ENCODE data around the gene PPFIA1. TPM values are rescaled to one million over a fixed set of nuclear protein-coding genes. Genes with fewer than 3 reads are reported as not detected.
"Not testable (repeated sequence)": the region's sequence is repeated elsewhere in the genome, so short reads cannot be mapped to it uniquely, and the experiment has no call there.

PPFIA1 gene
- total RNA-seq, 1 experiment from 2014 or later, result 20.5 TPM

DNA sequence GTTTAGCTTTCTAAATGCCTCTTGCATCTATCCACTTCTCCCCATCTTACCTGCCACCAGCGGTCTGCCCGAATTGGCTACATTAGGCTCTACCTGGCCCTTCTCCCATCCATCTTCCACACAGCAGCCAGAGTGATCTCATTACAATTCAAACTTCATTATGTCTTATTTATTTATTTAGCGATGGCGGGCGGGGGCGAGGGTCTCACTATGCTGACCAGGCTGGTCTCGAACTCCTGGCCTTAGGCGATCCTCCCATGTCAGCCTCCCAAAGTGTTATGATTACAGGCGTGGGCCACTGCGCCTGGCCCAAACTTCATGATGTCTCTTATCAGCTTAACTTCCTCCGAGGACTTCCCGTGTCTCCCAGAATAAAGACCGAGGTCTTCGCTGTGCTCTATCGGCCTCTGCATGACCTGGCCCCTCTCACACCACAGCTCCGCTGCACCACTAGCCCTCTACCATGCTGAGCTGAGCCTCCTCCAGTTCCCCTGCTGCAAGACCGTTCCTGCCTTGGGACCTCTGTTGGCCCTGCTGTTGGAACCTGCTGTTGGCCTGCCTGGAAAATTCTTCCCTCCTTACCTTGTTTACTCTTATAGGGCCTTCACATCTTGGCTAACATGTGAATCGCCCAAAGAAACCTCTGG is 127.0 kb downstream of the PPFIA1 start:
- in situ Hi-C loops (cut with HindIII; ENCODE audit: low pct_unique_long_range_greater_than_20kb, low sequenced_read_pairs), result no loop called here
- DNase-seq (ENCODE audit: low read depth), result no peak

- peak; percentile 80 for DNase-seq (ENCODE audit: low read depth)
- in situ Hi-C loops (cut with HindIII; ENCODE audit: low pct_unique_long_range_greater_than_20kb, low sequenced_read_pairs), result no loop called here
Measured at GRCh38 chr11:70397983-70398833, 127.7 kb downstream of the PPFIA1 start, which contains the start of gene CTTN. Gene CTTN, plus strand, starts transcription at chr11:70398529. Its CDS starts 8,769 bp downstream, at chr11:70407298.

DNA sequence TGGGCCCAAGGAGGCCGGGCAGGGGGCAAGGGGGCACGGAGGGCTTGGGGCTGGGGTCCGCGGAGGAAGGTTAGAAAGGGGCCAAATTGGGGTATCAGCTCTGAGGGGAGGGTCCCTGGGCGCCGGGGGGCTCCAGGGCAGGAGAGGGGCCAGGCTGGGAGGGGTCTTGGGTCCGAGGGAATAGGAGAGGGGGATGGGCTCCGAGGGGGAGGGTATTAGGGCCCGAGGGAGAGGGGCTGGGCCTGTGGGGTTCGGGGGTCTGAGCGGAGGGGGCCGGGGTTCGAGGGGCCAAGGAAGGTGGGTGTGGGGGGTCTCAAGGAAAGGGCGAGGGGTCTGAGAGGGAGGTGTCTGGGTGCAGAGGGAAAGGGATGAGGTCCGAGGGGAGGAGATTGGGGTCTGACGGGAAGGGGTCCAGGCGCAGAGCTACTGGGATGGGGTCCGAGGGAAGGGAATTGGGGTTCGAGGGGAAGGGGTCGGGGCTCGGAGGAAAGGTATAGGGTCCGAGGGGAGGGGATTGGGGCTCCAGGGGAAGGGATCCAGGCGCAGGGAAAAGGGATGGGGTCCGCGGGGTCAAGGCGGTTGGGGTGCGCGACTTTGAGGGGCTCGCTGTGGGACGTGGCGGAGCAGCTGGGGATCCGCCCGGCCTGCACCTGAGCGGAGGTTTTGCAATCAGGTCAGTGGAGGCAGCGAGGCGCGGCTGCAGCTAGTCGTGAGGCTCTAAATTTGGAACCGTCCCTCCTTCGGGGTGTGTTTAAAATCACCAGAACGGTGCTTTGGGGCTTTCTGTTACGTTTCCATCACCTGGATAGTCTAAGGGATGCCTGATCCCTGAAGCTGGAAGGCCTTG is 128.6 kb downstream of the PPFIA1 start:
- in situ Hi-C loops (cut with HindIII; ENCODE audit: low pct_unique_long_range_greater_than_20kb, low sequenced_read_pairs), result no loop called here
- DNase-seq (ENCODE audit: low read depth), result no peak

- in situ Hi-C loops (cut with HindIII; ENCODE audit: low pct_unique_long_range_greater_than_20kb, low sequenced_read_pairs), result no loop called here
- peak; percentile 87 for DNase-seq (ENCODE audit: low read depth)
Measured at GRCh38 chr11:70399681-70400112, 129.2 kb downstream of the PPFIA1 start.

- DNase-seq (ENCODE audit: low read depth), result no peak
- in situ Hi-C loops (cut with HindIII; ENCODE audit: low pct_unique_long_range_greater_than_20kb, low sequenced_read_pairs), result no loop called here
Measured at GRCh38 chr11:70400643-70401042, 130.2 kb downstream of the PPFIA1 start.

- in situ Hi-C loops (cut with HindIII; ENCODE audit: low pct_unique_long_range_greater_than_20kb, low sequenced_read_pairs), result no loop called here
- DNase-seq (ENCODE audit: low read depth), result no peak
Measured at GRCh38 chr11:70402016-70402415, 131.5 kb downstream of the PPFIA1 start.

DNA sequence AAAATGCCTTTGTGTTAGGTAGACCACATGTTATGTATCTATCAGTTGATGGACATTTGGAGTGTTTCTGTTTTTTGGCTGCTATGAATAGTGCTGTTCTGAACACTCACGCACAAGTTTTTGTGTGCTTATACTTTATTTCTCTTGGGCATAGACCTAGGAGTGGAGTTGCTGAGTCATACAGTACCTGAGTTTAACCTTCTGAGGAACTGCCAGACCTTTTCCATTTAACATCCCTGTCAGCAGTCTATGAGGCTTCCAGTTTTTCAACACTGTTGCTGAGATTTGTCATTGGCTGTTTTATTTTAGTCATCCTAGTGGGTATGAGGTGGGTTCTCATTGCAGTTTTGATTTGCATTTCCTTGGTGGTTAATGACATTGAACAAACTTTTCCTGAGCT is 132.2 kb downstream of the PPFIA1 start:
- DNase-seq (ENCODE audit: low read depth), result no peak
- in situ Hi-C loops (cut with HindIII; ENCODE audit: low pct_unique_long_range_greater_than_20kb, low sequenced_read_pairs), result no loop called here

DNA sequence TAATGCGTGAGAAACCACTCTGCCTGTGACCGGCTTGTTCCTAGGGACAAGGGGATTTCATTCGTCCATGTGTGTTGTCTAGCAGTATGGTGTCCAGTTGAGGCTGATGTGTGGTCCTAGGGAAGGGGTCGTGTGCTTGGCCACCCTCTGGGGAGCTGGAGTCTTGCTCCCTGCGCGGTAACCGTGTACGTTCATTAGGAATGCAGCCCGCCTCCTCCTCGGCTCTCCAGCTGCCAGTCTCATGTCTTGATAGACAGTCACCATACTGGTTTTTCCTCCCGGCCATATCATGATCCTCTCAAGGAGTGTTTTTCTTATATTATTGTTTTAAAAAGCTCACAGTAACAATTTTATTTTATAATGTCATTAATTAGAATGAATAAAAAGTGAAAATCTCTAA is 133.8 kb downstream of the PPFIA1 start:
- DNase-seq (ENCODE audit: low read depth), result no peak
- in situ Hi-C loops (cut with HindIII; ENCODE audit: low pct_unique_long_range_greater_than_20kb, low sequenced_read_pairs), result no loop called here

DNA sequence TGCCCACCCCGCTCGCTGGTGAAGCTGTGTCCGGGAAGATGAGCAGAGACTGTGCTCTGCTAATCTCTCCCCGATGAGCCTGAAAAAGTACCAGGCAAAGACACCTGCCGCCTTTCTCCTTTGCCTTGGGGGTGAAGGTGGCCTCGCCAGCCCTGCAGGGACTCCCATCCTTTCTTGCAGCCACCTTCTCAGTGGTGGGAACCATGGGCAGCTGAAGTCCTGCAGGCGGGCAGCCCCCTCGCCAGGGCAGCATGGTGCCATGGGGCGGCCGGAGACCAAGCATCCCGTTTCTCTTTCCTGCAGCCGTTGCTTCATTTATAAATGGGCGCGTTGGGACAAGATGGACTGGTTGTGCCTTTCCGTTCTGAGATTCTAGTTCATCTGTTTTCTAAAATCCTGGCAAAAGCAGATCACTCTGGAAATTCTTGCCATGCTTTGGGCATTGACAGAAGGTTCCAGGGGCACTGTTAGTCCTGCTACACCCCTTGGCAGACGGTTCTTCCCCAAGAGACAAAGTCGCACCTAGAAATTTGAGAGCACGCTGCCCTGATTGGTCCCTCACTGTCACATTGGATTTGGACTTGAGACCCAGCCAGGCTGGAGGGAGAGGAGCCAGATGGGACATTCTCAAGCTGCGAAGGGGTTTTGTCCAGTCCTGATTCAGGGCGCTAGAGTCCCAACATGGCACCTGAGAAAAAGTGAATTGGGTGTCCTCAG is 135.3 kb downstream of the PPFIA1 start:
- no peak for DNase-seq (ENCODE audit: low read depth)
- in situ Hi-C loops (cut with HindIII; ENCODE audit: low pct_unique_long_range_greater_than_20kb, low sequenced_read_pairs), result no loop called here

- DNase-seq (ENCODE audit: low read depth), result no peak
- in situ Hi-C loops (cut with HindIII; ENCODE audit: low pct_unique_long_range_greater_than_20kb, low sequenced_read_pairs), result no loop called here
Measured at GRCh38 chr11:70407121-70407520, 136.6 kb downstream of the PPFIA1 start.

DNA sequence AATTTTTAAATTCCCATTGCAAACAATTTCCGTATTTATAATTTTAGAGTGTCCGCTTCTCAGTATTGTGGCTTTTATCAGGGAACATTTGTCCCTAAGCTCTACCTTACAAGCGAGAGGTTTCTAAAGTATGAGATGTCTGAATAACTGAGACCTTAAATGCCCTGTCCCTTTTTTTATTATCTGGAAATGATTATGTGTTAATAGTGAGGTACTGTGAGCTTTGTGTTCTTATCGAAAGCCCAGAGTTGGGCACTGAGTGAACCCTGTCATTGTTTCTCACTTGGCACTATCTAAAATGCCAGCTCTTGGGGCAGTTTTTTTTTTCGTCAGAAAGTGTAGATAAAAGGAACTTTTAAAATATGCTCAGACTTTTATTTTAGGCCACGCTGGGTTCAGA is 137.3 kb downstream of the PPFIA1 start:
- in situ Hi-C loops (cut with HindIII; ENCODE audit: low pct_unique_long_range_greater_than_20kb, low sequenced_read_pairs), result no loop called here
- no peak for DNase-seq (ENCODE audit: low read depth)

DNA sequence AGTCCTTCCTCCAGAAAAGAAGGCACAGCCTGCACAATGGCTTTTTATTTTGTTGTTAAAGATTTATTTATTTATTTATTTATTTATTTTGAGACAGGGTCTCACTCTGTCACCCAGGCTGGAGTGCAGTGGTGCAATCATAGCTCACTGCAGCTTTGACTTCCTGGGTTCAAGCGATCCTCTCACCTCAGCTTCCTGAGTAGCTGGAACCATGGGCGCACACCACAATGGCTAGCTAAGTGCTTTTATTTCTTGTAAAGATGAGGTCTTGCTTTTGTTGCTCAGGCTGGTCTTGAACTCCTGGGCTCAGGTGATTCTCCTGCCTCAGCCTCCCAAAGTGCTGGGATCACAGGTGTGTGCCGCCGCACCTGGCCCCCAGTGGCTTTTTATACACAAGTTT is 137.8 kb downstream of the PPFIA1 start:
- DNase-seq (ENCODE audit: low read depth); in situ Hi-C loops (cut with HindIII; ENCODE audit: low pct_unique_long_range_greater_than_20kb, low sequenced_read_pairs): not testable (repeated sequence)

DNA sequence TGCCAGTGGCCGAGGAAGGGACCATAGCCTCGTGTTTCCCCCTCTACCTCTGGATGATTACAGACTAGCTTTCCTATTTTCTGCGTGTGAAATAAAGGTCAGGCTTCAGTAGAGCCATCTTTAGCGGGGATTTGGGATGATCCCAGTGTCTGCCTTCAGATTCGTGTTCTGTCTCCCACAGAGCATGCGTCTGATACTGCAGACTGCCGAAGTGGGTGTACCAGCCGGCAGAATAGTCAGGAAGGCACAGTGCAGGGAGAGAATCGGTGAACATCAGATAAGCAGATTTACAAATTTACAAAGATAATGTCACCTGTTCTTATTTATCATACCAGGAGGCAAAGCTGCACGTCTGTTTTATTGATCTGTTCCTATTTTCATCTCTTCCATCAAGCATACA is 138.9 kb downstream of the PPFIA1 start:
- in situ Hi-C loops (cut with HindIII; ENCODE audit: low pct_unique_long_range_greater_than_20kb, low sequenced_read_pairs), result no loop called here
- DNase-seq (ENCODE audit: low read depth), result no peak

DNA sequence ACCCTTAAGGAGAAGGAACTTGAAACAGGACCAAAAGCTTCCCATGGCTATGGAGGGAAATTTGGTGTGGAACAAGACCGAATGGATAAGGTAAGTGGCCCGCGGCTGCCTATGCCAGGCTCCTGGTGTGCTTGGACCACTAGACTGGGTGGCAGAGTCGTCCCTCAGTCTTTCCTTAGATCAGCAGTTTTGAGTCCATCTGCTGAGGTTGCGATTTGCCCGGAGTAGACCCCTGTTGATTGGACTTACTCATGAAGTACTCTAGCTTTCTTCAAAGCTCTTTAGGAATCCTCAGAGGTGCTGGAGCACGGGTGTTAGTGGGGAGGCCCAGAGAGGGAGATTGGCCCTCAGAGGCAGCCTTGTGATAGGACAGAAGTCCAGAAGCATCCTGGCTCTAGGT is 139.4 kb downstream of the PPFIA1 start:
- no peak for DNase-seq (ENCODE audit: low read depth)
- in situ Hi-C loops (cut with HindIII; ENCODE audit: low pct_unique_long_range_greater_than_20kb, low sequenced_read_pairs), result no loop called here

GRCh38 chr11:70410276-70411205 is 140.1 kb downstream of the PPFIA1 start:
- in situ Hi-C loops (cut with HindIII; ENCODE audit: low pct_unique_long_range_greater_than_20kb, low sequenced_read_pairs), result no loop called here

GRCh38 chr11:70411713-70412452 is 141.4 kb downstream of the PPFIA1 start:
- in situ Hi-C loops (cut with HindIII; ENCODE audit: low pct_unique_long_range_greater_than_20kb, low sequenced_read_pairs), result no loop called here
- no peak for DNase-seq (ENCODE audit: low read depth)

More at GRCh38 chr11:70410276-70411205, 140.1 kb downstream of the PPFIA1 start:
- no peak for DNase-seq (ENCODE audit: low read depth)

DNA sequence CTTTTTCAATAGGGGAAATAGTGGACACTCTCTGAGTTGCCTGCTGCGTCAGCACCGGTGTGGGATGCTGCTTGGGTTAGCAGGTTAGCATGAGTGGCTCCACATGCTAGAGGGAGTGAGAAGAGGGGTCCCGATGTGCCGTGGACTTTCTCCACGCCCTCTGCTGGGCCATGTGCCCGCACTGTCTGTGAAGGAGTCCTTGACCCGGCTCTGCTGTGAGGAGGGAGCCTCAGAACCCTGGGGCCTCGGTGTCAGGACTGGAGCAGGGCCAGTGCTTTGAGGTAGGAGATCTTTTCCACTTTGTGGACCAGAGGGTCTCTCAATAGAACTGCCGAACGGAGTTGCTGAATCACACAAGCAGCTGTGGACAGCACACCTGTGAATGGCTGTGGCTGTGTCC is 142.7 kb downstream of the PPFIA1 start:
- in situ Hi-C loops (cut with HindIII; ENCODE audit: low pct_unique_long_range_greater_than_20kb, low sequenced_read_pairs), result no loop called here

More for the DNA sequence above, 142.7 kb downstream of the PPFIA1 start:
- DNase-seq (ENCODE audit: low read depth), result no peak
